NCI-H2107 treated with DMSO at 0.1 percent for 48 hours (cell line): ENCODE results near the gene ZNFX1.
A peak's percentile ranks its signal among the peaks of the same experiment; 100 is the strongest.

Experiments
- DNase-seq: peaks from one replicate; lab custom pipeline; 2025; ENCODE audit not compliant: unreplicated experiment; lab: John Stamatoyannopoulos, UW

The ZNFX1 gene

GRCh38 chr20:49279677-49280462, 2.0 kb upstream of the ZNFX1 start:
- DNase-seq: no peak

DNA sequence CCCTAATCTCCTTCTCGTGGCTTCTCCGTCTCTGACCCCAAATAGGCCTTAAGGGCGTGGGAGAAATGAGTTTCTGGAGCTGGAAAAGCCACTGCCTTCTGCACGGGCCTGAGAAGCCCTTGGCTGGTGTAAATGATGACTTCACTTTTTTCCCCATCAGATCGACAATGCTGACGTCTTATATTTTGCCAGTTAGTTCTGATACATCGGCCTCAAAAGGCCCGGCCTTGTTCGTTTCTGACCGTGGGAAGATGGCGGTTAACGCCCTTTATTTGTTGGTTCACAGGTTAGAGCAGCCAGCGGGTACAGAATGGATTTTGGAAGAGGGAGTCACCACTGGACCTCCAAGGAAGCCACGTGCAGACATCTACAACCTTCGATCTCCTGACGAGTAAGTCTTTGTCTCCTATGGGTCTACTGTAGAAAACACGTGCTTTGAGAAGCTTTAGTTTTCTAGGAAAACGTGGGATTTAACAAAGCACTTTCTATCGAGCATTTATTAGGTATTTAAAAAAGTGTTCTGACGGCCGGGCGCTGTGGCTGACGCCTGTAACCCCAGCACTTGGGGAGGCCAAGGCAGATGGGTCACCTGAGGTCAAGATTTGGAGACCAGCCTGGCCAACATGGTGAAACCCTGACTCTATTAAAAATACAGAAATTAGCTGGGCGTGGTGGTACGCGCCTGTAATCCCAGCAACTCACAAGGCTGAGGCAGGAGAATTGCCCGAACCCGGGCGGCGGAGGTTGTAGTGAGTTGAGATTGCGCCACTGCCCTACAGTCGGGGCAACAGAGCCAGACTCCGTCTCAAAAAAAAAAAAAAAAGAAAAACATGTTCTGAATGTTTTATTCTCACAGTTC, 1.2 kb upstream of the ZNFX1 start:
- no peak for DNase-seq

DNA sequence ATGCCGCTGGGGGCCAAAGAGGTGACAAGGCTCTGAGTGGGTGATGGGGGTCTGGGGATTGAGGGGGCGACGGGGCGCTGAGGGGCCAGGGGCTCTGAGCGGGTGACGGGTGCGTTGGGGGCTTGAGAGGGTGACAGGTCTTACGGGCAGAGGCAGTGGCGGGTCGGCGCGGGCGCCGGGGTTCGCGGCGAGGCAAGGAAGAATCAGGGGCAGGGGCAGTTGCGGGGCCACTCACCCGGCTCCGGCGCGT, 146 bp downstream of the ZNFX1 start:
- no peak for DNase-seq

- DNase-seq: no peak
Observed at GRCh38 chr20:49276961-49277785, 684 bp downstream of the ZNFX1 start.

DNA sequence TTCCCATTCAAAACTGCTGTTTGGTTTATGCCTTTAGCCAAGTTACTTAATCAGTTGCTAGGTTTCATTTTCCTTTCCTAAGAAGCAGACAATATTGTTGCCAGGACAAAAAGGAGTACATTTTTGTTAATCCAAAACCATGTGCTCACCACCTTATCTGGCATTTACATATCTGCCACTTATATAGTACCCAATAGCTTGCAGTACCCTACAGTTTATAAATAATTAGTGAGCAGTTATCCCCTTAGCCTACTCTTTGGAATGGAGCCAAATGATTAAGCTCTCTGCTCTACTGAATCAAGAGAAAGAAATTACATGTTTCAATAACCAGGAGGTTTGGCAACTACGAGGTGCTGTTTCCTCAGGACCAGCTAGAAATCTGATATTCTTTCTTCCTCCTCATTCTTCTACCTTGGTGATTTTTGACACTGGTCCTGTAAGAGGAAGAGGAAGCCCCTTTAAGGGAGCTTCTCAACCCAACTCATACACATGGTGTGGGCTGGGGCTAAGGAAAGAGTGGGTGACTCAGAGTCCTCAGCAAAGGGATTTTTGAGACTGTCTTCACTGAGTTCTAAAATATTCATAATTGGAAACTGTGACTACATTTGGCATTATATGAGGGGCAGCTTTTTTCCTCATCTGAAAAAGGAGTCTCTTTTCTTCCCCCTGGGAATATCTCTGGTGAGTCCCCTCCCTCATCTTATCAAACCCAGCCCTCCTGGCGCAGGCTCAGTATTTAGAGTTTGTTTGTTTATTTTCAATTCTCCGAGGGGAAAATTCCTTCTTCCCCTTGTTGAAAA, 1.5 kb downstream of the ZNFX1 start:
- peak; percentile 50 for DNase-seq

- no peak for DNase-seq
Observed at GRCh38 chr20:49275636-49276035, 2.2 kb downstream of the ZNFX1 start.

GRCh38 chr20:49275216-49275615, 2.6 kb downstream of the ZNFX1 start:
- no peak for DNase-seq

- no peak for DNase-seq
Observed at GRCh38 chr20:49273696-49274277, 4.1 kb downstream of the ZNFX1 start.

- no peak for DNase-seq
Observed at GRCh38 chr20:49272654-49273053, 5.2 kb downstream of the ZNFX1 start.

DNA sequence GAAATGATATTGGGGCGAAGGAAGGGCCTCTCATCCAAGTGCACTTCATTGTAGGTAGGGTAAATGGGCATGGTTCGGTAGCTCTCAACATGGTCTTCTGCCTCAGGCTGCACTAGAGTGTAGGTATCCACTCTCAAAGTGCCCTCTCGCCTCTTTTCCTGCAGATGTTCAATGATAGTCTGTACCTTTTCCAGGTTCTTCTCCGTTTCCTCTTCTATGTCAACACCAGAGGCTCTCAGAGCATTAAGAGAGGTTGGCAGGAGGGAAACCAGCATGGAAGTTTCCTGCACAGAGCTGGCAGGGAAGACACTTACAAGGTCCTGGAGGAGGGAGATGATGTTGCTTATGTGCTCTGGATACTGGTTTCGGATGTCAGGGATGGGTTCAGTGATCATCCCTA, 7.1 kb downstream of the ZNFX1 start:
- DNase-seq: no peak

DNA sequence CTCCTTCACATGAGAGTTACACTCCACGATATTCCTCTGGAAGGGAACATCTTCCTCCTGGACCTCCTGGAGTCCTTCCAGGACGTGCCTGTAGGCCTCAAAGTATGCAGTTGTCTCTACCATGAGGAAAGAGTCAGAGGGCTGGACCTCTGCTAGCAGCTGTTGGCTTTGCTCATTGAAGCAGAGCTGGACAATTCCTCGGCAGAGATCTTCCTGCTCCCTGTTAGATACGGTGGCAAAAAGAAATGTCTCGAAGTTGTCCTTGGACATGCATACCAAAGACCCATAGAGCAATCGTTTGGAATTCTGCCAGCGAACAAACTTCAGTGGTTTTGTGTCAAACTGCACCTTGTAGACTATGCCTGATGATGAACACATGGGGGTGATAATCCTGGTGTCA, 7.7 kb downstream of the ZNFX1 start:
- no peak for DNase-seq

GRCh38 chr20:49268600-49269365, 9.1 kb downstream of the ZNFX1 start:
- no peak for DNase-seq

DNA sequence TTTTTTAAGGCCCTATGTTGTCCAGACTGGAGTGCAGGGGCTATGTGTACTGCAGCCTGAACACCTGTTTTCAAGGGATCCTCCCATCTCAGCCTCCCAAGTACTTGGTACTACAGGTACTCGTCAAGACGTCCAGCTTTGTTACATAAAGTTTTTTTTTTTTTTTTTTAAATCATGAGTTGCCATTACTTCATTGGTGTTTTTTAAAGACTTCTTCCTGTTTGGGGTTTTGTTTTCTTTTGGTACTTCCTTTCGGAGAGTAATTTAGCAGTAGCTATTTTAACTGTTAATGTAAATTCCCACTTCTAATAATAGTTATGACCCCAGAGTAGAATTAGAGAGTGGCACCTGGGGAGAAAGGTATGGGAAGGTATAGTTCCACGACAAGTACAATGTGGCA, 10.5 kb downstream of the ZNFX1 start:
- DNase-seq: no peak

DNA sequence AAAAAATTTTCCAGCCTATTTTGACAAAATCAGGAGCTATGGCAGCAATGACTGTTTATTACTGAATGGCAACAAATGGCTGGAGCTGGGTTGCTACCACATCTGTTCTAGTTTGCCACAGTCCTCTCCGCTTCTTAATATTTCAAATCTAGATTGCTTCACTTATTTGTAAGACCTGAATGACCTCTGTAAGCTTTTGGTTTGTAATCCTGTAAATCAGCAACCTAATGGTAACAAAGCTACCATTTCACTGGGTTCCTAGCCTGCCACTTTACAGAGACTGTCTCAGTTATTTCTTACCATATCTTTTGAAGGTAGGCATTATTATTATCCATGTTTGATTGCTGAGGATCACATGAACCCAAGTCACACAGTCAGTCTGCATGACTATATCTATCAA, 15.4 kb downstream of the ZNFX1 start:
- DNase-seq: no peak

DNA sequence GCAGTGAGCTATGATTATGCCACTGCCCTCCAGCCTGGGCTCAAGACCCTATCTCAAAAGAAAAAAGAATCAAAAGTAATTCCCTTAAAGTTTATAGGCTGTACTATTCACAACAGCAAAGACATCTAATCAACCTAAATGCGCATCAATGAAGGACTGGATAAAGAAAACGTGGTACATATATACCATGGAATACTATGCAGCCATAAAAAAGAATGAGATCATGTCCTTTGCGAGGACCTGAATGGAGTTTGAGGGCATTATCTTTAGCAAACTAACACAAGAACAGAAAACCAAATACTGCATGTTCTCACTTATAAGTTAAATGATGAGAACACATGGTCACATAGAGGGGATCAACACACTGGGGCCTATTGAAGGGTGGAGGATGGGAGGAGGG, 16.7 kb downstream of the ZNFX1 start:
- no peak for DNase-seq

DNA sequence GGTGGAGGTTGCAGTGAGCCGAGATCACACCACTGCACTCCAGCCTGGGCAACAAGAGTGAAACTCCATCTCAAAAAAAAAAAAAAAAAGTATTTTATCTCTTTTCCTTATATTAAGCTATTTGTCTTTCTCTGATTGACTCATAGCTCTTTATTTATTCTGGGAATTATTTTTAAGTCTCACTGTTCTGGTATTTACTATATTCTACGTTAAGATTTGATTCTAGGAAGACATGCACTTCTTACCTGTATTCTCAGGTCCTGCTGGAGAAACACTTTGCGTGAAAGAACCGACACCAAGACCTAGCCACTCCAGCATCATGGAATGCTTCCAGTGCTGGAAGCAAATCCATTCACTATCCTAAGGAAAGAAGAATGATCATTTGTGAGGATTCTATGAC, 17.6 kb downstream of the ZNFX1 start:
- no peak for DNase-seq

DNA sequence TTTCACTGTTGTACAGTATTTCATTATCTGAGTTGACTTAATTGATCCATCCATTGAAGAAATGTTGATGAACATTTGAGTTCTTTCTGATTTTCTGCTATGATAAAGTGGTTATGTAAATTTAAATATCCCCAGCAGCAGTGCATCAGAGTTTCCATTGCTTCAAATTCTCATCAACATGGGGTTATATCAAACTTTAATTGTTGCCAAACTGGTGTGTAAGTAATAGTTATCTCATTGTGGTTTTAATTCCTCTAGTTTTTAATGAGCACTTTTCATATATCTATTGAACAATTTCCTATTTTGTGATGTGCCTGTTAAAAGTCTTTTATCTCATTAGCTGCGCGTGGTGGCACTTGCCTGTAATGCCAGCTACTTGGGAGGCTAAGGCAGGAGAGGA, 18.1 kb downstream of the ZNFX1 start:
- no peak for DNase-seq

DNA sequence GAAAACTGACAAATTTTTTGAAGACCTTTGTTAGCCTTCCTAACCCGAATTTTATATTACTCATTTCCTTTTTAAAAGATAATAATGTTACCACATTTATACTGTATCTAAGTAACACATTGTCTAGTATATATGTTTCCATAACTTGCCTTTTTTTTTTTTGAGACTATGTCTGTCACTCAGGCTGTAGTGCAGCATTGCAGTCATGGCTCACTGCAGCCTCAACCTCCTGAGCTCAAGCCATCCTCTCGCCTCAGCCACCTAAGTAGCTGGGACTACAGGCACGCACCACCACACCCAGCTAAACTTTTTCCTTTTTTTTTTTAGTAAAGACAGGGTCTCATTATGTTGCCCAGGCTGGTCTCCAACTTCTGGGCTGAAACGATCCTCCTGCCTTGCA, 18.6 kb downstream of the ZNFX1 start:
- DNase-seq: no peak

- no peak for DNase-seq
Observed at GRCh38 chr20:49256261-49256660, 21.6 kb downstream of the ZNFX1 start.
